Motor neuron (in vitro differentiated cells): ENCODE measurements around the gene PGAP3. TPM values are rescaled to one million over a fixed set of nuclear protein-coding genes. Genes with fewer than 3 reads are reported as not detected.

Source experiments
- ATAC-seq, 8 experiments: fragments of 200-7000 bp; cut with Tn5 transposase; replicated peaks in 6 of 8; 2 replicates each; pipeline ENCODE4 v1.8.0; 2021; ENCODE audit warnings: mild to moderate bottlenecking in 8 of 8, moderate library complexity in 8 of 8
- H3K27ac ChIP-seq, 2 donors: fragments of 250-450 bp; sonication (Bioruptor Pico); 2 replicates each; pipeline ENCODE4 v1.9.0; 2021; ENCODE audit warnings: antibody characterized with exemption in 2 of 2, mild to moderate bottlenecking in 2 of 2, moderate library complexity in 1 of 2
- H3K4me1 ChIP-seq, 2 donors: fragments of 250-450 bp; sonication (Bioruptor Pico); replicated peaks in 1 of 2; 2 replicates each; pipeline ENCODE4 v1.6.1; 2021; ENCODE audit warnings: antibody characterized with exemption in 2 of 2, mild to moderate bottlenecking in 2 of 2, moderate library complexity in 1 of 2
- H3K4me3 ChIP-seq, 5 donors: fragments of 250-450 bp; sonication (Bioruptor Pico); 2 replicates each; pipeline ENCODE4 v1.9.0; 2021; ENCODE audit warnings: antibody characterized with exemption in 5 of 5, mild to moderate bottlenecking in 5 of 5, moderate library complexity in 4 of 5
- WGBS, 10 experiments: fragments of 450-650 bp; shearing (Covaris generic); methylation state at CpG; one replicate each; pipeline ENCODE4 v1.0.0; 2022; 5-methylcytosine and 5-hydroxymethylcytosine counted together
- in situ Hi-C, 9 experiments: fragments of 400-800 bp; cut with MboI; loops; one replicate each; pipeline ENCODE4 v1.15.0; 2021; ENCODE audit warnings: low sequenced_read_pairs in 9 of 9, low pct_unique_long_range_greater_than_20kb in 2 of 9; ENCODE audit not compliant: unreplicated experiment in 9 of 9
- total RNA-seq, 8 experiments: library from RNA; unstranded; fragments of 300-600 nt; gene quantifications; 2 replicates each; pipeline versions ENCODE4 v1.2.3 to v1.2.4, GENCODE V29; 2022

The PGAP3 gene
- total RNA-seq, 8 experiments from 2014 or later, result 4.6 to 16.6 (median 8.1) TPM

GRCh38 chr17:39669897-39670735 lies 17.7 kb downstream of the PGAP3 start:
- ATAC-seq, result no peak
- Histone ChIP-seq H3K4me1 (peaks cover 14 to 43% of the 10 kb centered on the region in 2 donors), H3K4me3 (no peak overlapping the region), H3K27ac (no peak overlapping the region)
- WGBS, 10 experiments, result 80 to 97% (median 85%) methylated on average over 1 to 7 of the region's 23 CpGs; no CpG with 5 or more reads in 4 of the 10 experiments
- in situ Hi-C loops, result no loop called here

- WGBS, 10 experiments, result 0 to 9% (median 4%) methylated on average over 1 to 18 of the region's 85 CpGs; no CpG with 5 or more reads in 3 of the 10 experiments
- in situ Hi-C loops, result no loop called here
- Histone ChIP-seq H3K4me3 (peak within 1 kb of the TSS; percentile 17 to 36 (median 21)), H3K27ac (peak within 1 kb of the TSS in 1 of 2 donors; percentile 1), H3K4me1 (peaks cover 17 to 55% of the 10 kb centered on the region in 2 donors)
- peak; percentile 40 to 74 (median 52) for ATAC-seq
Measured at GRCh38 chr17:39667945-39668924, 19.6 kb downstream of the PGAP3 start, which contains the start of gene PNMT. TSS of gene PNMT (plus strand) at chr17:39668453. CDS start at chr17:39668476, 23 bp downstream.

GRCh38 chr17:39667262-39667944 lies 20.5 kb downstream of the PGAP3 start:
- Histone ChIP-seq H3K4me1 (peaks cover 20 to 58% of the 10 kb centered on the region in 2 donors), H3K4me3 (peak overlapping the region in 1 of 5 donors; percentile 36), H3K27ac (peak overlapping the region in 1 of 2 donors; percentile 1)
- ATAC-seq, result peak; percentile 2 to 61 (median 49)
- WGBS, 10 experiments, result 6 to 90% methylated on average over 2 to 3 of the region's 49 CpGs; no CpG with 5 or more reads in 8 of the 10 experiments
- in situ Hi-C loops, result no loop called here

DNA sequence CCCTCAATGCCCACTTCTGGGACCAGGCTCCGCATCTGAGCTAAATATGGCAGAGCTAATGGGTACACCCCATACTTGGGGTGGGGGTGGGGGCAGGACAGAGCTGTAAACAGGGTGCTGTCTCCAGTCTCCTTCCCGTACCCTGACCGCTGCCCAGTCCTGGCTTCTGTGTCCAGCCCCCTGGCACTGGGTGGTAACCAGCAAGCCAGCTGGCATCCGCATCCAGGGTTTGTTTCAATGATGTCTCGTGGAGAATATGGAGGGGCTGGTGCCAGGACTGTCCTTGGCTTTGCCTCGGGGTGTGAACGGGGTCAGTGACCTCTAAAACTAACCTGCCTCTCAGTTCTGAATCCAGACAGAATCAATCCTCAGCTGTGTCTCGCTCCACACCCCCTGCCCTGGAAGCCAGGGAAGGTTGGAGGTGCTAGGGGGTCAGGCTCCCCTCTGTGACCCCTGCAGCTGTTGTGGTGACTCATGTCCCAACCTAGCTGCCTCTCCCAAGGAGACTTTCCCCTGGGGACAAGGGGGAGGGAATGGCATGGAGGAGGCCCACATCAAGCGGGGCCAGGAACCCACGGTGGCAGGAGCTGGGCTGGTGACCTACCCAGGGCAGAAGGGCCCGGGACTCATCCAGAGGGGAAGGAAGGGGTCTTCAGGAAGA lies 21.1 kb downstream of the PGAP3 start:
- WGBS, 10 experiments, result 40 to 87% (median 61%) methylated on average over 1 to 3 of the region's 11 CpGs; no CpG with 5 or more reads in 6 of the 10 experiments
- no peak for ATAC-seq
- in situ Hi-C loops, result no loop called here
- H3K4me1 ChIP-seq, result peaks cover 20 to 58% of the 10 kb centered on the region in 2 donors
- H3K27ac ChIP-seq, result no peak overlapping the region
- H3K4me3 ChIP-seq, result no peak overlapping the region

DNA sequence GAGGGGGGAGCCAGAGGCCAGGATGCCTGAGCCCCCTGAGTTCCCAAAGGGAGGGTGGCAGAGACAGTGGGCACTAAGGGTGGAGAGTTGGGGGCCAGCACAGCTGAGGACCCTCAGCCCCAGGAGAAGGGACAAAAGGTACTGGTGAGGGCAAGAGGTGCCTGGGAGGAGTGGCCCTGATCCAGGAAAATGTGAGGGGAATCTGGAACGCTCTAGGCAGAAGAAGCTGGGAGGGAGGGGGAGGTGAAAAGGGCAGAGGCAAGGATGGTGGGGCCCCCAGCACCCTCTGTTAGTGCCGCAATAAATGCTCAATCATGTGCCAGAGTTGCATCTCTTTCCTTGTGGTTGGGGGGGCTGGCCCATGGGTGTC lies 21.6 kb downstream of the PGAP3 start:
- in situ Hi-C loops, result no loop called here
- H3K4me3 ChIP-seq, result no peak overlapping the region
- no peak overlapping the region for H3K27ac ChIP-seq
- ATAC-seq, result no peak
- H3K4me1 ChIP-seq, result peaks cover 20 to 58% of the 10 kb centered on the region in 2 donors
- 13% methylated on average over 1 of the region's 2 CpGs; no CpG with 5 or more reads in 9 of the 10 experiments for WGBS, 10 experiments

DNA sequence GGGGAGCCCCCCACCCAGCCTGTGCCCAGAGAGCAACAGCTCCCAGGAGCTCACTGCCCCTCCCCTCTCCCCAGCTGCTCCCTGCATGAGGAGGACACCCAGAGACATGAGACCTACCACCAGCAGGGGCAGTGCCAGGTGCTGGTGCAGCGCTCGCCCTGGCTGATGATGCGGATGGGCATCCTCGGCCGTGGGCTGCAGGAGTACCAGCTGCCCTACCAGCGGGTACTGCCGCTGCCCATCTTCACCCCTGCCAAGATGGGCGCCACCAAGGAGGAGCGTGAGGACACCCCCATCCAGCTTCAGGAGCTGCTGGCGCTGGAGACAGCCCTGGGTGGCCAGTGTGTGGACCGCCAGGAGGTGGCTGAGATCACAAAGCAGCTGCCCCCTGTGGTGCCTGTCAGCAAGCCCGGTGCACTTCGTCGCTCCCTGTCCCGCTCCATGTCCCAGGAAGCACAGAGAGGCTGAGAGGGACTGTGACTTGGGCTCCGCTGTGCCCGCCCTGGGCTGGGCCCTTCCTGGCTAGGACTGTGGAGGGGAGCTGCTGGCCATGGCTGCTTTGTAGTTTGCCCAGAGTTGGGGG lies 22.1 kb downstream of the PGAP3 start:
- peak in 7 of 8 experiments; percentile 2 to 42 (median 20) for ATAC-seq
- in situ Hi-C loops, result no loop called here
- peaks cover 20 to 58% of the 10 kb centered on the region in 2 donors for H3K4me1 ChIP-seq
- 37 to 50% (median 40%) methylated on average over 1 to 6 of the region's 17 CpGs; no CpG with 5 or more reads in 7 of the 10 experiments for WGBS, 10 experiments
- H3K4me3 ChIP-seq, result no peak overlapping the region
- H3K27ac ChIP-seq, result no peak overlapping the region

- no peak within 1 kb of the TSS for H3K4me3 ChIP-seq
- in situ Hi-C loops, result no loop called here
- peaks cover 19 to 58% of the 10 kb centered on the region in 2 donors for H3K4me1 ChIP-seq
- H3K27ac ChIP-seq, result no peak within 1 kb of the TSS
- ATAC-seq, result peak in 4 of 8 experiments; percentile 2 to 9 (median 4)
- WGBS, 10 experiments, result 55% methylated on average over 2 of the region's 15 CpGs; no CpG with 5 or more reads in 9 of the 10 experiments
Measured at GRCh38 chr17:39664581-39665561, 23.0 kb downstream of the PGAP3 start, which contains the start of gene TCAP. TSS of gene TCAP (plus strand) at chr17:39665349. CDS start at chr17:39665360, 11 bp downstream.

DNA sequence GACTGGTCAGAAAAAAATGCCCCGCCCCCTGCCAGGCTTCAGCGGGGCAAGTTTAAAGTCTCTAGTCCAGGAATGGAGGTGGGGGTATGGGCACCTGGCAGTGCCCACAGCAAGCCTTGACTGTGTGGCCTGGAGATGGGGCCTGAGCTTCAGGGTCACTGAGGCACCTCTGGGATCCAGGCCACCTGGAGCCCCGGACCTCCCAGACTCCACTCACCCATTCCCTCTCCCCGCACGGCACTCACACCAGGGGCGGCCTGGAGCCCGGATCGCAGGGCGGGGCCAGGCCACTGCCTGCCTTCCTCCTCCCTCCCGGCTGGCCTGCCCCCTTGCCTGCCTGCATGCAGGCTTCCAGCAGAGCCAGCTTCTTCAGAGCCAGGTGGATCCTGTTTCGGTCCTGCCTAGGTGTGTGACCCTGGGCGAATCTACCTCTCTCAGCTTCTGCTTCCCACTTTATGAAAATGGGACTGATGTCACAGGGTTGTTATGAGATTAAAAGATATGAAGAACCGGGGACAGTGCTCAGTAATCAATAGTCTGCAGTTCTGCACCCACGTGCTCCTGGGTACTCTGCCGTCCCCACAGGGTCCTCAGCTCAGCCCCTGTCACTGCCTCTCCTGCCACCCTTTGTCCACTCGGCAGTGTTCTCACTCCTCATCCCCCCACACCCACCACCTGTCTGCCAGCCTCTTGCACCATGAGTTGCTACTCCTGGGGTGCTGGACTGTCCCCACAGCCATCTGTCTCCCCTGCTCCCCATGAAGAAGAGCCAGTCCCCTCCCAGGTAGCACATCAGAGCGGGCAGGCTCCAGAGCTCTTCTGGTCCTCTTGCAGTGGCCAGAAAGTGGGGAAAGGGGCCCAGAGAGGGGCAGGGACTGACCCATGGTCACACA lies 23.9 kb downstream of the PGAP3 start:
- Histone ChIP-seq H3K4me1 (peaks cover 16 to 52% of the 10 kb centered on the region in 2 donors), H3K27ac (no peak overlapping the region), H3K4me3 (no peak overlapping the region)
- 10 to 100% (median 43%) methylated on average over 1 to 6 of the region's 17 CpGs; no CpG with 5 or more reads in 3 of the 10 experiments for WGBS, 10 experiments
- in situ Hi-C loops, result no loop called here
- ATAC-seq, result peak in 3 of 8 experiments; percentile 52 to 59 (median 58)

GRCh38 chr17:39663340-39663687 lies 24.5 kb downstream of the PGAP3 start:
- Histone ChIP-seq H3K4me1 (peaks cover 14 to 47% of the 10 kb centered on the region in 2 donors), H3K4me3 (no peak overlapping the region), H3K27ac (no peak overlapping the region)
- WGBS, 10 experiments, result no CpG with 5 or more reads among the region's 4 CpGs
- in situ Hi-C loops, result no loop called here
- ATAC-seq, result peak in 4 of 8 experiments; percentile 2 to 8 (median 4)
